NCI-H1105 (cell line): ENCODE results near the gene GTPBP3.
"Not testable (repeated sequence)": the region's sequence is repeated elsewhere in the genome, so short reads cannot be mapped to it uniquely, and the experiment has no call there.

Experiments
- DNase-seq: peaks from one replicate; lab custom pipeline; 2025; lab: John Stamatoyannopoulos, UW

Gene GTPBP3

GRCh38 chr19:17336872-17337674, at the start of gene GTPBP3:
GTPBP3 (plus strand) TSS chr19:17337553; CDS start chr19:17337612, 59 bp downstream.
- peak; percentile 98 for DNase-seq

GRCh38 chr19:17289489-17289888, 47.9 kb upstream of the GTPBP3 start:
- DNase-seq: no peak

GRCh38 chr19:17292301-17293074, 44.9 kb upstream of the GTPBP3 start:
- no peak for DNase-seq

- DNase-seq: no peak
Measured at GRCh38 chr19:17293605-17294004, 43.7 kb upstream of the GTPBP3 start.

- DNase-seq: no peak
Measured at GRCh38 chr19:17294051-17294891, 43.1 kb upstream of the GTPBP3 start.

GRCh38 chr19:17295551-17295950, 41.8 kb upstream of the GTPBP3 start:
- DNase-seq: not testable (repeated sequence)

- no peak for DNase-seq
Measured at GRCh38 chr19:17296273-17296672, 41.1 kb upstream of the GTPBP3 start.

- no peak for DNase-seq
Measured at GRCh38 chr19:17296976-17297375, 40.4 kb upstream of the GTPBP3 start.

- no peak for DNase-seq
Measured at GRCh38 chr19:17300992-17301619, 36.2 kb upstream of the GTPBP3 start.

GRCh38 chr19:17302391-17303166, 34.8 kb upstream of the GTPBP3 start:
- no peak for DNase-seq

- DNase-seq: peak; percentile 95
Measured at GRCh38 chr19:17303167-17303939, 34.0 kb upstream of the GTPBP3 start, which contains the start of gene ABHD8. ABHD8 (minus strand) TSS chr19:17303425; CDS start chr19:17301616, 1,809 bp downstream.

- no peak for DNase-seq
Measured at GRCh38 chr19:17303940-17304267, 33.4 kb upstream of the GTPBP3 start.

GRCh38 chr19:17304386-17305215, 32.8 kb upstream of the GTPBP3 start:
- DNase-seq: no peak

GRCh38 chr19:17305216-17305516, 32.2 kb upstream of the GTPBP3 start:
- DNase-seq: no peak

- DNase-seq: peak; percentile 98
Measured at GRCh38 chr19:17305517-17306284, 31.7 kb upstream of the GTPBP3 start, which contains the start of gene MRPL34. MRPL34 (plus strand) TSS chr19:17305872; CDS start chr19:17305893, 21 bp downstream.

GRCh38 chr19:17306285-17306714, 31.1 kb upstream of the GTPBP3 start:
- DNase-seq: no peak

- no peak for DNase-seq
Measured at GRCh38 chr19:17307876-17308377, 29.4 kb upstream of the GTPBP3 start.
